OCI-LY1 (cell line): Measurements from ENCODE around the gene CACUL1.

Experiments
- H2AFZ ChIP-seq: fragments of 200-600 bp; sonication (generic), shearing (Covaris generic); 2 replicates; pipeline ENCODE4 v1.6.0; 2014; ENCODE audit warnings: antibody characterized with exemption, mild to moderate bottlenecking, low read length
- H3F3A ChIP-seq: fragments of 200-600 bp; sonication (generic), shearing (Covaris generic); 2 replicates; pipeline ENCODE4 v1.6.0; 2014; ENCODE audit warnings: mild to moderate bottlenecking, antibody characterized with exemption, low read length, moderate library complexity; ENCODE audit not compliant: insufficient read depth
- H3K27ac ChIP-seq: fragments of 200-600 bp; sonication (generic); 2 replicates; pipeline ENCODE4 v1.5.1; 2014; ENCODE audit warnings: low read length, mixed run types, mild to moderate bottlenecking, low read depth; ENCODE audit not compliant: poor library complexity, severe bottlenecking
- H3K27me3 ChIP-seq: fragments of 200-600 bp; sonication (generic); 2 replicates; pipeline ENCODE4 v1.6.0; 2014; ENCODE audit warnings: antibody characterized with exemption, mild to moderate bottlenecking, low read length, moderate library complexity; ENCODE audit not compliant: insufficient read depth
- H3K36me3 ChIP-seq: fragments of 200-600 bp; sonication (generic); 2 replicates; pipeline ENCODE4 v1.6.1; 2014; ENCODE audit warnings: mild to moderate bottlenecking, antibody characterized with exemption, low read length, moderate library complexity, mixed read lengths; ENCODE audit not compliant: insufficient read depth
- H3K4me1 ChIP-seq: fragments of 200-600 bp; sonication (generic); 2 replicates; pipeline ENCODE4 v1.5.1; 2014; ENCODE audit warnings: mild to moderate bottlenecking, low read length, moderate library complexity; ENCODE audit not compliant: insufficient read depth, severe bottlenecking
- H3K4me2 ChIP-seq: fragments of 200-600 bp; sonication (generic), shearing (Covaris generic); 2 replicates; pipeline ENCODE4 v1.6.1; 2014; ENCODE audit warnings: low read length
- H3K4me3 ChIP-seq: fragments of 200-600 bp; sonication (generic); 2 replicates; pipeline ENCODE4 v1.5.1; 2014; ENCODE audit warnings: low read length, low read depth, mild to moderate bottlenecking, mixed read lengths; ENCODE audit not compliant: poor library complexity, severe bottlenecking
- H3K79me2 ChIP-seq: fragments of 200-600 bp; shearing (Covaris generic); 2 replicates; pipeline ENCODE4 v1.6.1; 2016; ENCODE audit warnings: mixed run types, low read length, mixed read lengths; ENCODE audit not compliant: insufficient read depth
- H3K9ac ChIP-seq: fragments of 200-600 bp; sonication (generic), shearing (Covaris generic); 2 replicates; pipeline ENCODE4 v1.6.1; 2014; ENCODE audit warnings: mild to moderate bottlenecking, low read length, mixed read lengths
- H3K9me2 ChIP-seq: fragments of 200-600 bp; sonication (generic), shearing (Covaris generic); 2 replicates; pipeline ENCODE4 v1.6.1; 2014; ENCODE audit warnings: low read depth, mild to moderate bottlenecking, low read length, mixed read lengths
- H3K9me3 ChIP-seq: fragments of 200-600 bp; shearing (Covaris generic); 2 replicates; pipeline ENCODE4 v1.6.1; 2014; ENCODE audit warnings: low read length, mixed read lengths
- H4K20me1 ChIP-seq: fragments of 200-600 bp; sonication (generic), shearing (Covaris generic); 2 replicates; pipeline ENCODE4 v1.6.0; 2016; ENCODE audit warnings: mild to moderate bottlenecking, low read length; ENCODE audit not compliant: insufficient read depth
- EZH2 ChIP-seq: fragments of 200-600 bp; sonication (generic), shearing (Covaris generic); IDR thresholded peaks from 2 replicates; pipeline ENCODE4 v1.8.0; 2017; ENCODE audit warnings: borderline replicate concordance, mixed run types, mild to moderate bottlenecking, antibody characterized with exemption, low read length, moderate library complexity, mixed read lengths
- TF ChIP-seq, protein P1 (sequence below): fragments of 200-600 bp; sonication (generic), shearing (Covaris generic); IDR thresholded peaks from 2 replicates; pipeline ENCODE4 v1.5.1; 2017; ENCODE audit warnings: mild to moderate bottlenecking, antibody characterized with exemption, low read length, moderate library complexity, mixed read lengths

Gene CACUL1

DNA sequence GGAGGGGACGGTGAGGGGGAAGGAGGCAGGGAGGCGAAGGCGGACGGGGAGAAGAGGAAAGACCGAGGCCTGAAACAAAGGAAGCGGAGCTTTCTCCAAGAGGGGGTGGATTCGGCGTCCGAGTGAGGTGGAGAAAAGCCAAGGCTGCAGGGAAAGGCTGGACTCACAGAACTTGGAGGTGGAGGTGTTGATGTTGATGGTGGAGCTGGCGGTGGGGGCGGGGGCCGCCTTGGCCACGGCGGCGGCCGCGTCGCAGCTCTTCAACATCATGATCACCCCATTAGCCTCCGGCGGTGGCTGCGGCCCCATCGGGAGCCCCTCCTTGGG, 578 bp downstream of the CACUL1 start:
- Histone ChIP-seq H3K79me2 (peaks cover 51% of the 10 kb centered on the region), H3K4me2 (peak overlapping the region; percentile 67), H3K36me3 (peaks cover 11% of the 10 kb centered on the region), H4K20me1 (no peaks in the 10 kb centered on the region), H2AFZ (no peak overlapping the region), H3K9me3 (no peaks in the 10 kb centered on the region), H3K9me2 (no peaks in the 10 kb centered on the region), H3K27me3 (no peaks in the 10 kb centered on the region), H3K4me1 (peaks cover 31% of the 10 kb centered on the region), H3F3A (no peaks in the 10 kb centered on the region), H3K9ac (peak overlapping the region; percentile 98), H3K27ac (peak overlapping the region; percentile 56), H3K4me3 (peak overlapping the region; percentile 99)
- TF ChIP-seq, protein P1, sequence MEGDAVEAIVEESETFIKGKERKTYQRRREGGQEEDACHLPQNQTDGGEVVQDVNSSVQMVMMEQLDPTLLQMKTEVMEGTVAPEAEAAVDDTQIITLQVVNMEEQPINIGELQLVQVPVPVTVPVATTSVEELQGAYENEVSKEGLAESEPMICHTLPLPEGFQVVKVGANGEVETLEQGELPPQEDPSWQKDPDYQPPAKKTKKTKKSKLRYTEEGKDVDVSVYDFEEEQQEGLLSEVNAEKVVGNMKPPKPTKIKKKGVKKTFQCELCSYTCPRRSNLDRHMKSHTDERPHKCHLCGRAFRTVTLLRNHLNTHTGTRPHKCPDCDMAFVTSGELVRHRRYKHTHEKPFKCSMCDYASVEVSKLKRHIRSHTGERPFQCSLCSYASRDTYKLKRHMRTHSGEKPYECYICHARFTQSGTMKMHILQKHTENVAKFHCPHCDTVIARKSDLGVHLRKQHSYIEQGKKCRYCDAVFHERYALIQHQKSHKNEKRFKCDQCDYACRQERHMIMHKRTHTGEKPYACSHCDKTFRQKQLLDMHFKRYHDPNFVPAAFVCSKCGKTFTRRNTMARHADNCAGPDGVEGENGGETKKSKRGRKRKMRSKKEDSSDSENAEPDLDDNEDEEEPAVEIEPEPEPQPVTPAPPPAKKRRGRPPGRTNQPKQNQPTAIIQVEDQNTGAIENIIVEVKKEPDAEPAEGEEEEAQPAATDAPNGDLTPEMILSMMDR = no peak
- TF ChIP-seq EZH2 = no peak

DNA sequence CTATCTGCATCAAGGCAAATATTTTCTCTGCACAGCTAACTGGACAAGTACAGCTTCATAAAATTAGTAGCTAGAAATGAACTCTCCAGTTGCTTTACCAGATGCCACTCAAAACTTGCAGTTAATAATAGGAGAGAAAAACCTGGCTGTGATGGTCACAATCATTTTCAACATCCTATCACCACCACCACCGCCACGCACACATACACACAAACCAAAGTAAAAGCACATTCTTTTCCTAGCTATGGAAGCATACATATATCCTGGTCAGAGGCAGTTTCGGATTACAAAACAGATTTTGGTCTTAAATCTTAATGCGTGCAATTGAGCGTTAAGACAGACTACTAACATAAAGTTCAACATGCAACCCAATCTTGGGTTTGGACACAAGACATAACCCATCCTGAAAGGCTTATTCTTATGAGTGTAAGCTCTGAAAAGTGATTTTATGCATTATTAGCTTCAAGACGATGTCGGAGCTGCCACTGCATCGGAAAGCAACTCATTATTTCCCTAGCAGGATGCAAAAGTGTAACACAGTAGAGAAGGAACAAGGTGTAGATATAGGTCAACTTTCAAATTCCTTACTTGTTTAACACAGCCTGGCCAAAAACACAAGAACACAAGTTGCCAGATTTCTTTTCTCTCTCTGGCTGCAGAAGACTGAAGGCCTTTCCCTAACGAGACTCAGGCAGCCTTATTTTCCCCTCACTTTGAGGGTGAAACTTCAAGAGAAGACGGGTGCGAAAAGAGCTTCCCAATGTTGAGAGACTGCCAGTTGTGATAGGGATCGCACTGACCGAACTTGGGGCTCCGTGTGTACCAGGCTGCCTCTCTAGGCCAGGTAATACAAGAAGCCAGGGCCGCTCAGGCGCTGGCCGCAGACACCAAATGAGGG, 1.2 kb downstream of the CACUL1 start:
- Histone ChIP-seq H4K20me1 (no peaks in the 10 kb centered on the region), H3F3A (no peaks in the 10 kb centered on the region), H3K4me3 (peak overlapping the region; percentile 99), H3K36me3 (peaks cover 16% of the 10 kb centered on the region), H3K27me3 (no peaks in the 10 kb centered on the region), H3K9ac (peak overlapping the region; percentile 98), H3K9me2 (no peaks in the 10 kb centered on the region), H3K4me1 (peaks cover 31% of the 10 kb centered on the region), H3K9me3 (no peaks in the 10 kb centered on the region), H2AFZ (no peak overlapping the region), H3K79me2 (peaks cover 57% of the 10 kb centered on the region), H3K4me2 (peak overlapping the region; percentile 67), H3K27ac (peak overlapping the region; percentile 56)
- no peak for TF ChIP-seq EZH2
- TF ChIP-seq, protein P1 = no peak

DNA sequence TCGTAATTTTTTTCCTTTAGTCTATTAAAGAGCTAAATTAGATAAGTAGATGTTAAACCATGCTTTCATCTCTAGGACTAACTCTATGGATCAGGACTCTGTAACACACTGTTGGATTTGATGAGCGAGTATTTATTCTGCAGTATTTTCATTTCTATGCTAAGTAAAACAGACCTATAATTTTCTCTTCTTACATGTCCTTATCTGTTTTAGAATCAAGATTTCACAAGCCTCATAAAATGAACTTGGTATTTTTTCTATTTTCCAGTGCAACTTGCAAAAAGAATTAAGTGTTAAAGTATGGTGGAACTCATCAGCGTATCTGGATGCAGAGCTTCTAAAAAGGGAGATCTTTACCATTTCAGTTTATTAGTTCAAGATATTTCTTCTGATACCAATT, 2.4 kb downstream of the CACUL1 start:
- peak overlapping the region; percentile 99 for H3K4me3 ChIP-seq
- H3F3A ChIP-seq = no peaks in the 10 kb centered on the region
- peaks cover 69% of the 10 kb centered on the region for H3K79me2 ChIP-seq
- H3K9ac ChIP-seq = peak overlapping the region; percentile 98; the same call in 1 of the 2 replicates
- H4K20me1 ChIP-seq = no peaks in the 10 kb centered on the region
- no peak overlapping the region for H3K27ac ChIP-seq
- no peaks in the 10 kb centered on the region for H3K27me3 ChIP-seq
- no peaks in the 10 kb centered on the region for H3K9me2 ChIP-seq
- peaks cover 31% of the 10 kb centered on the region for H3K4me1 ChIP-seq
- no peak overlapping the region for H2AFZ ChIP-seq
- H3K9me3 ChIP-seq = no peaks in the 10 kb centered on the region
- TF ChIP-seq, protein P1 = no peak
- TF ChIP-seq EZH2 = no peak
- peaks cover 28% of the 10 kb centered on the region for H3K36me3 ChIP-seq
- H3K4me2 ChIP-seq = peak overlapping the region; percentile 67
